Measurements from ENCODE around the gene ABHD15. TPM values are rescaled to one million over a fixed set of nuclear protein-coding genes. Genes with fewer than 3 reads are reported as not detected.

The ABHD15 gene
- polyA plus RNA-seq, 4 donors: 7.0 to 7.6 (median 7.6) TPM

GRCh38 chr17:29549177-29549923, 17.5 kb downstream of the ABHD15 start:
- no peak for DNase-seq (ENCODE audit: low read depth in 4 of 4, low spot score in 3 of 4)

GRCh38 chr17:29546830-29547229, 20.0 kb downstream of the ABHD15 start:
- no peak for DNase-seq (ENCODE audit: low read depth in 4 of 4, low spot score in 3 of 4)

DNA sequence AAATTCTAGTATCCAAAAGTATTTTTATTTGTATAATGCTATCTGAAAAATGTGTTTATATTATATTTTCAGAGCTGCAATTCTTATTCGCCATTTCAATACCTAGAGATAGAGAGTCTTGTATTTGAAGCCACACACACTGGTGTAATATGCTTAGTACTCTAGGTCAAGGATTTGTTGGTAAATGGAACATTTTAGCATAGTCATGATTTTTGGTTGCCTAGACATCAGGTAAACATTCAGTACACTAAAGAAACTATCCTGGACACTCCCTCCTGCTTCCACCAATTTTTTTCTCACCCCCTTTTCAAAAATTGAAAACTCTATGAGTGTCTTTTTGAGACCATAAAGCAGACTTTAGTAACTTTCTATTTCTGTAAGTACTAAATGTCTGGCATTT, 20.8 kb downstream of the ABHD15 start:
- DNase-seq (ENCODE audit: low read depth in 4 of 4, low spot score in 3 of 4): no peak

GRCh38 chr17:29544066-29544465, 22.8 kb downstream of the ABHD15 start:
- no peak for DNase-seq (ENCODE audit: low read depth in 4 of 4, low spot score in 3 of 4)

DNA sequence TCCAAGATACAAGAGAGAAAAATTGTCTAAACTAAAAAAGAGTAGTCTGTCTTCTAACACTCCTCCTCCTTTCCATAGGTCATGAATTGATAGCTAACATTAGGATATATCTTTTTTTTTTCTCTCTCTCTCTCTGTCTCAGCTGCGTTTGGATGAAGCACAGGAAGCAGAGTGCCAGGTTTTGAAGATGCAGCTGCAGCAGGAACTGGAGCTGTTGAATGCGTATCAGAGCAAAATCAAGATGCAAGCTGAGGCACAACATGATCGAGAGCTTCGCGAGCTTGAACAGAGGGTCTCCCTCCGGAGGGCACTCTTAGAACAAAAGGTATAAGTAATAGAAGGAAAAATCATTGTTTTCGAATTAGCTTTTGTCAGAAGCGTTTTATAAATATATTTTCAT, 32.9 kb downstream of the ABHD15 start:
- DNase-seq (ENCODE audit: low read depth in 4 of 4, low spot score in 3 of 4): no peak

GRCh38 chr17:29526322-29526721, 40.5 kb downstream of the ABHD15 start:
- DNase-seq (ENCODE audit: low read depth in 4 of 4, low spot score in 3 of 4): no peak

DNA sequence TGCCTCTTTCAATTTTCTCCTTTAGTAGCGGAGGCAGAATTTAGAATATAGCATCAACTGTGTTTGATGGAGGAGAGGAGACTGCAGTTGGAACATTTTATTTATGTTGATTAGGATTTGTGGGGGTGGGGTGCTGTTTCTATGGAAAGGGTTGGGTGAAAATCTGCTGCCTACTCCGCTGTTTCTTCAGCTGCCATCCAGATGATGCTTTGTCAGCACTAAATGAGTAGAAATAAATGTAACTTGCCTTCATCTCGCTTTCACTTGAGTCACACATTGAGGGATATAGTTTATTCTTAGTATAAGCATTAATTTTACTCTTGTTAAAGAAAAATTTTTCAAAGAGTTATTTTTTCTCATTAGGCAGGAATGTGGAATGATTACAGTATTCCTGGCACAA, 42.1 kb downstream of the ABHD15 start:
- no peak for DNase-seq (ENCODE audit: low read depth in 4 of 4, low spot score in 3 of 4)

DNA sequence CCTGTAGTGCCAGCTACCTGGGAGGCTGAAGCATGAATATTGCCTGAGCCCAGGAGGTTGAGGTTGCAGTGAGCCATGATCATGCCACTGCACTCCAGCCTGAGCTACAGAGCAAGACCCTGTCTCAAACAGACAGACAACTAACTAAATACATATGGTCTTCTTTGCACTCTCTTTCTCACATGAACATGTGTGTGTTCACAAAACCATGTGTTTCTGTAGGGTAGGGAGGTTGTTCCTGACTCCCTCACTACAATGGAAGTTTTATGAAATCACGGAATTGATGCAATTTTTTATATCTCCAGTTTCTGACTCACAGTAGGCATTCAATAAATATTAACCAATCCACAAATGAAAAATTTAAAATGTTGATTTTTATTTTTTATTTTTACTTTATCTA, 48.5 kb downstream of the ABHD15 start:
- no peak for DNase-seq (ENCODE audit: low read depth in 4 of 4, low spot score in 3 of 4)

DNA sequence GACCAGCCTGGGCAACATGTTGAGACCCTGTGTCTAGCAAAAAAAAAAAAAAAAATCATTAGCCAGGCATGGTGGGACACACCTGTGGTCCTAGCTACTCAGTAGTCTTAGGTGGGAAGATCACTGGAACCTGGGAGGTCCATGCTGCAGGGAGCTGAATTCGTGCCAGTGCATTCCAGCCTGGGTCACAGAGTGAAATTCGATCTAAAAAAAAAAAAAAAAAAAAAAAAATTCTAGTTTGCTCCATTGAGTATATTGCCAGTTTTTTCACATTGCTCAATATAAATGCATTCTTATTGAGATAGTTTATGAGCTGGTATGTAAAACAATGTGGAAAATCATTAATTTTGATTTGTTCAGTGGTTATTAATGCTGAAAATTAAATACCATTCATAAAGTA, 52.0 kb downstream of the ABHD15 start:
- no peak for DNase-seq (ENCODE audit: low read depth in 4 of 4, low spot score in 3 of 4)

DNA sequence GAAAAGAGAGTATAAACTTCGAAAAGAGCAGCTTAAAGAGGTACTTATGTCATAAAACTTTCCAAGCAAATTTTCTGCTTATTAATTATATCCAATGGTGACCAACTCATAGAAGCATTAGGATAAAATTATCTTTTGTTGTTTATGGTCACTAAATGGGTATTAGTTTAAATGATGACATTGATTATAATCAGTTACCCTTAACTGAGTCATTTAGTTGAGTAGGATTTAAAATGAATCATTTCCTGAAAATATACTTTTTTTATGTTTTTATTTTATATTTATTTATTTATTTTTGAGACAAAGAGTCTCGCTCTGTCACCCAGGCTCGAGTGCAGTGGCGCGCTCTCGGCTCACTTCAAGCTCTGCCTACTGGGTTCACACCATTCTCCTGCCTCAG, 55.9 kb downstream of the ABHD15 start:
- DNase-seq (ENCODE audit: low read depth in 4 of 4, low spot score in 3 of 4): no peak

Other genes with a start within 250 kb of the ABHD15 start
- 10 to 100 TPM; 43.9 to 48.7 (median 48.1) TPM for gene TAOK1, start 176.7 kb downstream of the ABHD15 start, polyA plus RNA-seq (ENCODE audit: insufficient read length in 4 of 4)
- gene TP53I13, start 1.7 kb upstream of the ABHD15 start, polyA plus RNA-seq (ENCODE audit: insufficient read length in 4 of 4): 10 to 100 TPM; 30.8 to 50.8 (median 31.4) TPM
- gene GIT1, start 22.6 kb upstream of the ABHD15 start, polyA plus RNA-seq (ENCODE audit: insufficient read length in 4 of 4): 10 to 100 TPM; 42.0 to 49.8 (median 45.6) TPM
- gene ANKRD13B, start 26.1 kb upstream of the ABHD15 start, polyA plus RNA-seq (ENCODE audit: insufficient read length in 4 of 4): 10 to 100 TPM in 1 of 4 donors, 1 to 10 TPM in 3; 7.5 to 13.4 (median 9.3) TPM
- 1 to 10 TPM; 1.8 to 3.5 (median 3.1) TPM for gene CORO6, start 55.9 kb upstream of the ABHD15 start, polyA plus RNA-seq (ENCODE audit: insufficient read length in 4 of 4)